Brain microvascular endothelial cell (primary cell): Measurements from ENCODE around the gene TSSK2.

ENCODE experiments used
- DNase-seq: peaks from one replicate; pipeline ENCODE4 v3.0.0-alpha.2; 2020
- H3K27ac ChIP-seq: fragments of 250-450 bp; sonication (Bioruptor Pico); 2 replicates; pipeline ENCODE4 v1.5.1; 2020; ENCODE audit warnings: mild to moderate bottlenecking, moderate library complexity
- H3K27me3 ChIP-seq: fragments of 250-450 bp; sonication (Bioruptor Pico); replicated peaks from 2 replicates; pipeline ENCODE4 v1.5.1; 2020; ENCODE audit warnings: mild to moderate bottlenecking
- H3K36me3 ChIP-seq: fragments of 250-450 bp; sonication (Bioruptor Pico); replicated peaks from 2 replicates; pipeline ENCODE4 v1.5.1; 2020; ENCODE audit warnings: mild to moderate bottlenecking
- H3K4me3 ChIP-seq: 2 replicates; pipeline ENCODE4 v1.5.1; 2011; ENCODE audit warnings: low read depth, mild to moderate bottlenecking, control low read depth, low read length, moderate library complexity
- CTCF ChIP-seq: IDR thresholded peaks from 2 replicates; pipeline ENCODE4 v1.5.1; 2011; ENCODE audit warnings: low read depth, mild to moderate bottlenecking, moderate library complexity, low read length, control low read depth, inconsistent platforms; ENCODE audit errors: missing control alignments
- in situ Hi-C: cut with HindIII; loops from 2 replicates; pipeline ENCODE4 v1.10.0; 2017; ENCODE audit warnings: low sequenced_read_pairs, low pct_ligation_motif_present

The TSSK2 gene

GRCh38 chr22:19105456-19105855 is 25.7 kb upstream of the TSSK2 start:
- DNase-seq = no peak
- Histone ChIP-seq H3K36me3 (no peaks in the 10 kb centered on the region), H3K27ac (no peak overlapping the region), H3K4me3 (no peak overlapping the region), H3K27me3 (no peaks in the 10 kb centered on the region)
- in situ Hi-C loops = no loop called here
- no peak for TF ChIP-seq CTCF

- in situ Hi-C loops = no loop called here
- H3K4me3 ChIP-seq = no peak overlapping the region
- DNase-seq = no peak
- peak; percentile 51 for TF ChIP-seq CTCF
- H3K27ac ChIP-seq = no peak overlapping the region
- H3K36me3 ChIP-seq = no peaks in the 10 kb centered on the region
- no peaks in the 10 kb centered on the region for H3K27me3 ChIP-seq
Measured at GRCh38 chr22:19105867-19106802, 25.0 kb upstream of the TSSK2 start.

GRCh38 chr22:19106886-19107729 is 24.0 kb upstream of the TSSK2 start:
- in situ Hi-C loops = no loop called here
- Histone ChIP-seq H3K36me3 (no peaks in the 10 kb centered on the region), H3K27ac (no peak overlapping the region), H3K4me3 (no peak overlapping the region), H3K27me3 (no peaks in the 10 kb centered on the region)
- DNase-seq = no peak
- no peak for TF ChIP-seq CTCF

DNA sequence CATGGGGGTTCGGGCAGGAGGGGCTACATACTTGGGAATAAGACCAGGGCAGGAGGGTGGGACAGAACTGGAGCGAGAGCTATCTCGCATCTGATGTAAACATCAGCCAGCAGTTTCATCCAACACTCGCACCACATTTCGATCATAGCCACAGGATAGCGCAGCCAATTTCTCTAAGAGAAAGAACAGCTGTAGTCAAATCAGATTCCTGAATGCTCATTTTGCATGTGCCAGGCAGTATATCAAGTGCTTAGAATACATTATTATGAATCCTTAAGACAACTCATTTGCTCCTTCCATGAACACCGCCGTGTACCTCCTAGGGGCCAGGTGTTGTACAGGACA is 23.4 kb upstream of the TSSK2 start:
- H3K27ac ChIP-seq = no peak overlapping the region
- in situ Hi-C loops = no loop called here
- H3K36me3 ChIP-seq = no peaks in the 10 kb centered on the region
- H3K4me3 ChIP-seq = no peak overlapping the region
- DNase-seq = no peak
- no peaks in the 10 kb centered on the region for H3K27me3 ChIP-seq
- no peak for TF ChIP-seq CTCF

DNA sequence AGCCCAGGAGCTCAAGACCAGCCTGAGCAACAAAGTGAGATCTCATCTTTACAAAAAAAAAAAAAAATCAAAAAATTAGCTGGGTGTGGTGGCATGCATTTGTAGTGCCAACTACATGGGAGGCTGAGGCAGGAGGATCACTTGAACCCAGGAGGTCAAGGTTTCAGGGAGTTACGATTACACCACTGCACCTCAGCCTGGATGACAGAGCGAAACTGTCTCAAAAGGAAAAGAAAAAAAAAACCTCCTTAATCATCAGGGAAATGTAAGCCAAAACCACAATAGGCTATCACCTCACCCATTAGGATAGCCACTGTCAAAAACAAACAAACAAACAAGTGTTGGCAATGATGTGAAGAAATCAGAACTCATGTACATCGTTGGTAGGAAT is 22.3 kb upstream of the TSSK2 start:
- Histone ChIP-seq H3K4me3 (no peak overlapping the region), H3K27ac (no peak overlapping the region), H3K36me3 (no peaks in the 10 kb centered on the region), H3K27me3 (no peaks in the 10 kb centered on the region)
- in situ Hi-C loops = no loop called here
- no peak for DNase-seq
- TF ChIP-seq CTCF = no peak
